DOHH2 (cell line): ENCODE results near the gene SMYD2.
A peak's percentile ranks its signal among the peaks of the same experiment; 100 is the strongest.

Experiments used
- H3F3A ChIP-seq: fragments of 200-600 bp; sonication (generic), shearing (Covaris generic); 2 replicates; pipeline ENCODE4 v1.6.0; 2016; ENCODE audit warnings: antibody characterized with exemption, mild to moderate bottlenecking; ENCODE audit not compliant: control insufficient read depth, insufficient read depth
- H3K27ac ChIP-seq: fragments of 200-600 bp; sonication (generic); 2 replicates; pipeline ENCODE4 v1.5.1; 2014; ENCODE audit warnings: low read depth, mild to moderate bottlenecking, low read length, moderate library complexity
- H3K27me3 ChIP-seq: fragments of 200-600 bp; sonication (generic); 2 replicates; pipeline ENCODE4 v1.6.1; 2014; ENCODE audit warnings: mild to moderate bottlenecking, low read length, mixed read lengths; ENCODE audit not compliant: control insufficient read depth
- H3K36me3 ChIP-seq: fragments of 200-600 bp; sonication (generic); 2 replicates; pipeline ENCODE4 v1.6.1; 2014; ENCODE audit warnings: mild to moderate bottlenecking, low read length, moderate library complexity, mixed read lengths; ENCODE audit not compliant: control insufficient read depth
- H3K4me1 ChIP-seq: fragments of 200-600 bp; sonication (generic); 2 replicates; pipeline ENCODE4 v1.6.1; 2014; ENCODE audit warnings: mild to moderate bottlenecking, low read length, mixed read lengths; ENCODE audit not compliant: control insufficient read depth
- H3K4me2 ChIP-seq: fragments of 200-600 bp; sonication (generic); 2 replicates; pipeline ENCODE4 v1.6.0; 2014; ENCODE audit warnings: mild to moderate bottlenecking, low read length, moderate library complexity
- H3K4me3 ChIP-seq: fragments of 200-600 bp; sonication (generic); 2 replicates; pipeline ENCODE4 v1.5.1; 2014; ENCODE audit warnings: mild to moderate bottlenecking, low read length, mixed read lengths
- H3K79me2 ChIP-seq: fragments of 200-600 bp; sonication (generic); 2 replicates; pipeline ENCODE4 v1.6.1; 2014; ENCODE audit warnings: mild to moderate bottlenecking, low read length, mixed read lengths; ENCODE audit not compliant: control insufficient read depth
- H3K9me2 ChIP-seq: fragments of 200-600 bp; sonication (generic); replicated peaks from 2 replicates; pipeline ENCODE4 v1.6.1; 2014; ENCODE audit warnings: mild to moderate bottlenecking, low read length, mixed read lengths; ENCODE audit not compliant: control insufficient read depth
- H3K9me3 ChIP-seq: fragments of 200-600 bp; sonication (generic); 2 replicates; pipeline ENCODE4 v1.6.1; 2014; ENCODE audit warnings: antibody characterized with exemption, low read length, mixed read lengths; ENCODE audit not compliant: control insufficient read depth, insufficient read depth
- H4K20me1 ChIP-seq: fragments of 200-600 bp; sonication (generic); 2 replicates; pipeline ENCODE4 v1.6.0; 2014; ENCODE audit warnings: low read depth, mild to moderate bottlenecking, antibody characterized with exemption, low read length, moderate library complexity; ENCODE audit not compliant: control insufficient read depth, insufficient read depth
- CTCF ChIP-seq: fragments of 200-600 bp; sonication (generic); IDR thresholded peaks from one replicate; pipeline ENCODE4 v1.5.1; 2014; ENCODE audit warnings: antibody characterized with exemption, mild to moderate bottlenecking, low read depth, low read length; ENCODE audit not compliant: poor library complexity, severe bottlenecking
- EZH2phosphoT487 ChIP-seq: fragments of 200-600 bp; sonication (generic); IDR thresholded peaks from 2 replicates; pipeline ENCODE4 v1.6.1; 2017; ENCODE audit warnings: borderline replicate concordance, mild to moderate bottlenecking, antibody characterized with exemption, low read length, moderate library complexity, mixed read lengths

The SMYD2 gene

GRCh38 chr1:214259353-214259977 is 21.5 kb upstream of the SMYD2 start:
- Histone ChIP-seq H3K27me3 (peaks cover 52% of the 10 kb centered on the region), H3K27ac (no peak overlapping the region), H3K4me2 (no peak overlapping the region), H3K4me1 (peaks cover 6% of the 10 kb centered on the region; the same call in 1 of the 2 replicates), H3K4me3 (no peak overlapping the region), H4K20me1 (no peaks in the 10 kb centered on the region), H3K36me3 (no peaks in the 10 kb centered on the region), H3F3A (no peaks in the 10 kb centered on the region), H3K79me2 (no peaks in the 10 kb centered on the region), H3K9me3 (no peaks in the 10 kb centered on the region), H3K9me2 (no peaks in the 10 kb centered on the region)
- no peak for TF ChIP-seq CTCF

- TF ChIP-seq CTCF = no peak
- TF ChIP-seq EZH2phosphoT487 = no peak
These were observed 20.3 kb upstream of the SMYD2 start for GRCh38 chr1:214260561-214261205.

GRCh38 chr1:214261206-214262123 is 19.5 kb upstream of the SMYD2 start:
- peak; percentile 94 for TF ChIP-seq CTCF
- no peak for TF ChIP-seq EZH2phosphoT487
- no peaks in the 10 kb centered on the region for H3K9me3 ChIP-seq
- H4K20me1 ChIP-seq = no peaks in the 10 kb centered on the region
- H3K4me2 ChIP-seq = no peak overlapping the region
- peaks cover 6% of the 10 kb centered on the region; the same call in 1 of the 2 replicates for H3K4me1 ChIP-seq
- no peaks in the 10 kb centered on the region for H3K9me2 ChIP-seq
- peaks cover 58% of the 10 kb centered on the region for H3K27me3 ChIP-seq
- H3K36me3 ChIP-seq = no peaks in the 10 kb centered on the region
- H3K79me2 ChIP-seq = no peaks in the 10 kb centered on the region
- H3K27ac ChIP-seq = no peak overlapping the region
- H3K4me3 ChIP-seq = no peak overlapping the region
- H3F3A ChIP-seq = no peaks in the 10 kb centered on the region

More at GRCh38 chr1:214260561-214261205, 20.3 kb upstream of the SMYD2 start:
- Histone ChIP-seq H3K27ac (no peak overlapping the region), H3K27me3 (peaks cover 55% of the 10 kb centered on the region), H3K36me3 (no peaks in the 10 kb centered on the region), H3K4me2 (no peak overlapping the region), H3K9me3 (no peaks in the 10 kb centered on the region), H3K9me2 (no peaks in the 10 kb centered on the region), H3K4me1 (peaks cover 6% of the 10 kb centered on the region; the same call in 1 of the 2 replicates), H3K79me2 (no peaks in the 10 kb centered on the region), H4K20me1 (no peaks in the 10 kb centered on the region), H3K4me3 (no peak overlapping the region), H3F3A (no peaks in the 10 kb centered on the region)
